PC-3 (cell line): ENCODE results near the gene IPCEF1. TPM values are rescaled to one million over a fixed set of nuclear protein-coding genes. Genes with fewer than 3 reads are reported as not detected.

Experiments
- ATAC-seq: fragments of 200-7000 bp; cut with Tn5 transposase; 2 replicates; pipeline ENCODE4 v1.9.1; 2020; ENCODE audit warnings: mild to moderate bottlenecking, moderate library complexity
- BruUV-seq: library from RNA; stranded (reverse); fragments of 400-500 nt; replicated peaks from 2 replicates; lab custom pipeline; 2021; lab: Mats Ljungman, UMichigan
- CTCF ChIA-PET: fragments of 300-600 bp; sonication (Branson Sonifier 250); formaldehyde crosslinking; loops from one replicate; lab custom pipeline; 2022; ENCODE audit warnings: antibody characterized with exemption; lab: Charles Lee
- POLR2A ChIA-PET: fragments of 300-600 bp; sonication (Branson Sonifier 250); formaldehyde crosslinking; loops from one replicate; lab custom pipeline; 2022; ENCODE audit warnings: antibody characterized with exemption; ENCODE audit not compliant: unreplicated experiment; lab: Charles Lee
- DNase-seq: peaks from one replicate; pipeline ENCODE4 v3.0.0-alpha.2; 2015
- H2AFZ ChIP-seq: fragments of 300-600 bp; sonication (generic); 2 replicates; pipeline ENCODE4 v1.6.0; 2016; ENCODE audit warnings: antibody characterized with exemption, low read length
- H3F3A ChIP-seq: fragments of 300-600 bp; sonication (generic); one replicate; pipeline ENCODE4 v1.6.0; 2017; ENCODE audit warnings: antibody characterized with exemption, low read length, control low read depth, mild to moderate bottlenecking; ENCODE audit not compliant: unreplicated experiment
- H3K27ac ChIP-seq: fragments of 300-600 bp; sonication (generic); 2 replicates; pipeline ENCODE4 v1.5.1; 2016; ENCODE audit warnings: mild to moderate bottlenecking, low read length
- H3K27me3 ChIP-seq: fragments of 300-600 bp; sonication (generic); 2 replicates; pipeline ENCODE4 v1.6.1; 2016; ENCODE audit warnings: low read length, mixed read lengths
- H3K36me3 ChIP-seq: fragments of 300-600 bp; sonication (generic); 2 replicates; pipeline ENCODE4 v1.6.1; 2016; ENCODE audit warnings: low read depth, mixed run types, low read length, mixed read lengths
- H3K4me1 ChIP-seq: fragments of 300-600 bp; sonication (generic); 2 replicates; pipeline ENCODE4 v1.5.1; 2016; ENCODE audit warnings: low read length; ENCODE audit not compliant: insufficient read depth
- H3K4me2 ChIP-seq: fragments of 300-600 bp; sonication (generic); 2 replicates; pipeline ENCODE4 v1.6.0; 2016; ENCODE audit warnings: low read length
- H3K4me3 ChIP-seq: fragments of 300-600 bp; sonication (generic); 2 replicates; pipeline ENCODE4 v1.5.1; 2016; ENCODE audit warnings: mild to moderate bottlenecking, low read length, mixed read lengths
- H3K79me2 ChIP-seq: fragments of 300-600 bp; sonication (generic); 2 replicates; pipeline ENCODE4 v1.6.1; 2017; ENCODE audit warnings: low read length, mixed read lengths
- H3K9ac ChIP-seq: fragments of 300-600 bp; sonication (generic); 2 replicates; pipeline ENCODE4 v1.6.0; 2016; ENCODE audit warnings: mild to moderate bottlenecking, low read length
- H3K9me2 ChIP-seq: fragments of 300-600 bp; sonication (generic); replicated peaks from 2 replicates; pipeline ENCODE4 v1.6.1; 2016; ENCODE audit warnings: mixed run types, low read length, mixed read lengths
- H3K9me3 ChIP-seq: fragments of 300-600 bp; sonication (generic); 2 replicates; pipeline ENCODE4 v1.6.1; 2016; ENCODE audit warnings: low read length, mixed read lengths
- H4K20me1 ChIP-seq: fragments of 300-600 bp; sonication (generic); 2 replicates; pipeline ENCODE4 v1.6.1; 2016; ENCODE audit warnings: low read length, mixed read lengths
- EZH2 ChIP-seq: fragments of 300-600 bp; sonication (generic); IDR thresholded peaks from one replicate; pipeline ENCODE4 v1.6.1; 2017; ENCODE audit warnings: antibody characterized with exemption, mild to moderate bottlenecking, low read length; ENCODE audit not compliant: unreplicated experiment
- EZH2phosphoT487 ChIP-seq: fragments of 300-600 bp; sonication (generic); IDR thresholded peaks from 2 replicates; pipeline ENCODE4 v1.6.1; 2018; ENCODE audit warnings: mild to moderate bottlenecking, antibody characterized with exemption, low read length, borderline replicate concordance
- intact Hi-C: fragments of 100-400 bp; cut with micrococcal nuclease; formaldehyde crosslinking; loops from 2 replicates; pipeline ENCODE4 v1.9.0; 2023
- total RNA-seq: library from RNA; depleted of rRNA; stranded (reverse); fragments of >200 nt; gene quantifications from 2 replicates; pipeline ENCODE4 v1.2.3, GENCODE V29; 2014
- TF ChIP-seq, protein P1 (sequence below): fragments of 300-600 bp; sonication (generic); conservative IDR thresholded peaks from 2 replicates; pipeline ENCODE4 v1.5.1; 2017; ENCODE audit warnings: antibody characterized with exemption, low read depth, mild to moderate bottlenecking, low read length

Gene IPCEF1
- total RNA-seq, 1 experiment from 2014 or later: 0.29 TPM

DNA sequence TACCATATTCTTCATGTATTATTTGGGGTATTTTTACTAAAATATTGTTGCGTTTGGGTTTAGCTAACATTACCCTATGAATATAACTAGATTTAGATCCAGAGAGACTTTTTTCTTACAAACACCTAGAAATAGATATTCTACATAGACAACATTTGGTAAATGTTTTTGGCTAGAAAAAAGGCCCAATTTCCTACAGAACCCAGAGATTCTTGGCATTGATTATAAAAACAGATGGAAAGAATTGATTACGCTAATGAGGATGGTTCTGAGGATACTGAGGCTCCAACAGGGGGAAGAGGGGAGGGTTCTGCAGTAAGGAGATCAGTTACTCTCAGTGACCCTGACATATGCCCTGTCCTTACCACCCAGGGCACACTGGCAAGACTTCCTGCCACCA, 123.2 kb downstream of the IPCEF1 start:
- H3K9ac ChIP-seq: no peak overlapping the region
- H4K20me1 ChIP-seq: no peaks in the 10 kb centered on the region
- H2AFZ ChIP-seq: no peak overlapping the region
- no peaks in the 10 kb centered on the region for H3K79me2 ChIP-seq
- H3K27me3 ChIP-seq: no peaks in the 10 kb centered on the region; the same call in 1 of the 2 replicates
- TF ChIP-seq, protein P1, sequence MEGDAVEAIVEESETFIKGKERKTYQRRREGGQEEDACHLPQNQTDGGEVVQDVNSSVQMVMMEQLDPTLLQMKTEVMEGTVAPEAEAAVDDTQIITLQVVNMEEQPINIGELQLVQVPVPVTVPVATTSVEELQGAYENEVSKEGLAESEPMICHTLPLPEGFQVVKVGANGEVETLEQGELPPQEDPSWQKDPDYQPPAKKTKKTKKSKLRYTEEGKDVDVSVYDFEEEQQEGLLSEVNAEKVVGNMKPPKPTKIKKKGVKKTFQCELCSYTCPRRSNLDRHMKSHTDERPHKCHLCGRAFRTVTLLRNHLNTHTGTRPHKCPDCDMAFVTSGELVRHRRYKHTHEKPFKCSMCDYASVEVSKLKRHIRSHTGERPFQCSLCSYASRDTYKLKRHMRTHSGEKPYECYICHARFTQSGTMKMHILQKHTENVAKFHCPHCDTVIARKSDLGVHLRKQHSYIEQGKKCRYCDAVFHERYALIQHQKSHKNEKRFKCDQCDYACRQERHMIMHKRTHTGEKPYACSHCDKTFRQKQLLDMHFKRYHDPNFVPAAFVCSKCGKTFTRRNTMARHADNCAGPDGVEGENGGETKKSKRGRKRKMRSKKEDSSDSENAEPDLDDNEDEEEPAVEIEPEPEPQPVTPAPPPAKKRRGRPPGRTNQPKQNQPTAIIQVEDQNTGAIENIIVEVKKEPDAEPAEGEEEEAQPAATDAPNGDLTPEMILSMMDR: no peak
- TF ChIP-seq EZH2 (no peak), EZH2phosphoT487 (no peak)
- no peak for DNase-seq
- no peaks in the 10 kb centered on the region for H3K4me1 ChIP-seq
- H3K4me2 ChIP-seq: no peak overlapping the region
- H3K36me3 ChIP-seq: no peaks in the 10 kb centered on the region
- no peaks in the 10 kb centered on the region for H3K9me2 ChIP-seq
- ChIA-PET POLR2A (no interaction called here), CTCF (no interaction called here)
- BruUV-seq: no TSS peak
- H3K27ac ChIP-seq: no peak overlapping the region
- no peaks in the 10 kb centered on the region for H3F3A ChIP-seq
- intact Hi-C loops: no loop called here
- H3K4me3 ChIP-seq: no peak overlapping the region
- no peaks in the 10 kb centered on the region for H3K9me3 ChIP-seq
- ATAC-seq: no peak

DNA sequence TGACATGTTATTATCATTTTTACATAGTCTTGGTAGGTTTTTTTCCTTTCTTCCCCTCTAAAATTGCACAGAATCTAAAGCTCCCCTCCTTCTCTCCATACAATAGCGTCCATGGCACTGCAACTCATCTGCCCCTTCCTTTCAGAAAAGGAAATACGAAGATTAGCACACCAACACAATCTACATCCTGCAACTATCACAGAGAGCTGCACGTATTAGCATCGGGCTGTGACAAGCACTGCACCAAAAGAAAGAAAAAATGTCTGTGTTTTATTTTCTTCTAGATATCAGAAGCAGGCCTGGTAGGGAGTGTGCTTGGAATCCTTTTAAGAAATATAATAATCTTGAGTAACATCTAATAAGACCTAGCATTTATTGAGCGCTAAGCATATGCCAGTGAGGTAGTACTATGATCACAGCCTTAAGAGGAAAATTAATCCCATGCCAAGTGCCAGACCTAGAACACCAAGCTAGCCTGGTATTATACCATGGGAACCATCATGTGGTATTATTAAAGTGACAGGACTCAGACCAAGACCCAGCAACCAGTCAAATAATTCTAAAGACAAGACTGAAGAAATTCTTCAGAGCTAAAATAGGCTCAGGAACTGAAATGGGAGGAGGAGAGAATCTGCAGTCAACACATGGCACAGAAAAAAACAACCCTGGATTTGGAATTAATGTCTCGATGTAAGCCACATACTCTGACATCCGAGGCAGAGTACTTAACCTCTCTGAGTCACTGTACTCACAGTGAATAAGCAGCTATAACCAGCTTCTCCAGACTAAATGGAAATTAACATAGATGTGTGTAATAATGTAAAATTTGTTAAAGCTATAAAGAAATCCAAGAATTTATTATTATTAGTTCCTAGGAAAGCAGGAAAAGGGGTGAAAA, 124.3 kb downstream of the IPCEF1 start:
- Histone ChIP-seq H3K79me2 (no peaks in the 10 kb centered on the region), H3K9me3 (no peaks in the 10 kb centered on the region), H3K9ac (no peak overlapping the region), H3K36me3 (no peaks in the 10 kb centered on the region), H3K4me1 (no peaks in the 10 kb centered on the region), H3K9me2 (no peaks in the 10 kb centered on the region), H3F3A (no peaks in the 10 kb centered on the region), H3K27ac (no peak overlapping the region), H3K4me2 (no peak overlapping the region), H2AFZ (no peak overlapping the region), H3K4me3 (no peak overlapping the region), H3K27me3 (no peaks in the 10 kb centered on the region; the same call in 1 of the 2 replicates), H4K20me1 (no peaks in the 10 kb centered on the region)
- DNase-seq (peak; percentile 65), ATAC-seq (peak; percentile 84)
- no TSS peak for BruUV-seq
- CTCF ChIA-PET: interaction anchor here (0.7 kb wide), 2 partner anchors 158 to 244 kb away, joined by 3 to 4 read pairs; no protein-coding TSS in a partner anchor
- TF ChIP-seq EZH2phosphoT487 (no peak), EZH2 (no peak)
- TF ChIP-seq, protein P1: no peak
- POLR2A ChIA-PET: interaction anchor here (0.5 to 0.7 kb wide), 3 partner anchors 10 to 258 kb away, joined by 4 to 16 read pairs (median 4); no protein-coding TSS in a partner anchor
- intact Hi-C loops: no loop called here

DNA sequence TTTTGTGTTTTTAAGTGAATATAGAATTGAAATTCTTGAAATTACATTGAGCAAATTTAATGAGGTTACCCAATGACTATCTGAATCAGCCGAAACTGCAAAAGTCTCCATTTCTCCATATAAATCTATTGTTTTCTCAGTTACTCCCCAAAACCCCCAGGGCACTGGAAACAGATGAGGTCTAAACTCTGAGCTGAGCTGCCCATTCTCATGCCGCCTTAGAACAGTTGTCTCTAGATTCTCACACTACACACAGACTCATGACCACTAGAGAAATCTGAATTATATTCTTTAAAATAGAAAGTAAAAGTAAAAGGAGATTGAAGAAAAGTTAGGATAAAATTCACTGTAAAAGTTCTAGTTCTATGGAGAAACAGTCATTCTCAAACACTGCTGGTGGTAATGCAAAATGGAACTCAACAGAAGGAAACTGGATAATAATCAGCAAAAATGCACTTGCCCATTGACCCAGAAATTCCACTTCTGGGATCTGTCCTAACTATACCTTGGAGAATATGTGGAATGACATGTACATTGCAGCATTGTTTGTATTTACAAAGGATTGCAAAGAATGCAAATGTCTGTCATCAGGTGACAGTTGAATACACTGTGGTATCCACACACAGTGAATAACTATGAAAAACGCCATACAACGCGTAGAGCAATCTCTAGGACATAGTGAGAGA, 125.5 kb downstream of the IPCEF1 start:
- Histone ChIP-seq H3K4me1 (no peaks in the 10 kb centered on the region), H3K4me2 (no peak overlapping the region), H4K20me1 (no peaks in the 10 kb centered on the region), H3K9me2 (no peaks in the 10 kb centered on the region), H3K27ac (no peak overlapping the region), H3K36me3 (no peaks in the 10 kb centered on the region), H3K9me3 (no peaks in the 10 kb centered on the region), H3K9ac (no peak overlapping the region), H3K79me2 (no peaks in the 10 kb centered on the region), H2AFZ (no peak overlapping the region), H3F3A (no peaks in the 10 kb centered on the region), H3K4me3 (no peak overlapping the region), H3K27me3 (no peaks in the 10 kb centered on the region)
- ChIA-PET POLR2A (no interaction called here), CTCF (no interaction called here)
- no peak for DNase-seq
- BruUV-seq: no TSS peak
- ATAC-seq: no peak
- TF ChIP-seq EZH2 (no peak), EZH2phosphoT487 (no peak)
- TF ChIP-seq, protein P1: no peak
- intact Hi-C loops: no loop called here
